Glutamatergic neuron (in vitro differentiated cells): ENCODE results near the gene ATP5PD. TPM values are rescaled to one million over a fixed set of nuclear protein-coding genes. Genes with fewer than 3 reads are reported as not detected.

Source experiments
- DNase-seq: peaks from one replicate; pipeline ENCODE4 v3.0.0; 2022
- H3K27ac Mint-ChIP-seq: one replicate; pipeline ENCODE4 v1.8.0; 2020; ENCODE audit warnings: mild to moderate bottlenecking, mixed read lengths, inconsistent platforms; ENCODE audit not compliant: unreplicated experiment
- H3K27me3 Mint-ChIP-seq: one replicate; pipeline ENCODE4 v1.8.0; 2020; ENCODE audit warnings: mild to moderate bottlenecking, moderate library complexity, mixed read lengths, inconsistent platforms; ENCODE audit not compliant: unreplicated experiment
- H3K36me3 Mint-ChIP-seq: one replicate; pipeline ENCODE4 v1.8.0; 2020; ENCODE audit warnings: mild to moderate bottlenecking, mixed read lengths, inconsistent platforms; ENCODE audit not compliant: unreplicated experiment
- H3K4me1 Mint-ChIP-seq: one replicate; pipeline ENCODE4 v1.8.0; 2020; ENCODE audit warnings: mild to moderate bottlenecking, low read depth, mixed read lengths, inconsistent platforms; ENCODE audit not compliant: unreplicated experiment
- H3K4me3 Mint-ChIP-seq: one replicate; pipeline ENCODE4 v1.8.0; 2020; ENCODE audit warnings: mild to moderate bottlenecking, mixed read lengths, inconsistent platforms; ENCODE audit not compliant: unreplicated experiment
- H3K9me3 Mint-ChIP-seq: one replicate; pipeline ENCODE4 v1.8.0; 2020; ENCODE audit warnings: mild to moderate bottlenecking, moderate library complexity, mixed read lengths, inconsistent platforms; ENCODE audit not compliant: unreplicated experiment
- total RNA-seq: library from RNA; stranded (reverse); fragmentation: NEBNext Ultra II Directional; extraction: Animal tissue kit (Norgen Biotek cat#: 25700); gene quantifications from one replicate; pipeline ENCODE4 v1.2.1, GENCODE V29; 2021; ENCODE audit not compliant: unreplicated experiment
- TF ChIP-seq, protein P1 (sequence below): fragments of 200-600 bp; sonication (generic); IDR thresholded peaks from one replicate; pipeline ENCODE4 v1.5.0; 2021; ENCODE audit not compliant: partially characterized antibody, unreplicated experiment

The ATP5PD gene
- total RNA-seq, 1 donor from 2014 or later: 139 TPM

DNA sequence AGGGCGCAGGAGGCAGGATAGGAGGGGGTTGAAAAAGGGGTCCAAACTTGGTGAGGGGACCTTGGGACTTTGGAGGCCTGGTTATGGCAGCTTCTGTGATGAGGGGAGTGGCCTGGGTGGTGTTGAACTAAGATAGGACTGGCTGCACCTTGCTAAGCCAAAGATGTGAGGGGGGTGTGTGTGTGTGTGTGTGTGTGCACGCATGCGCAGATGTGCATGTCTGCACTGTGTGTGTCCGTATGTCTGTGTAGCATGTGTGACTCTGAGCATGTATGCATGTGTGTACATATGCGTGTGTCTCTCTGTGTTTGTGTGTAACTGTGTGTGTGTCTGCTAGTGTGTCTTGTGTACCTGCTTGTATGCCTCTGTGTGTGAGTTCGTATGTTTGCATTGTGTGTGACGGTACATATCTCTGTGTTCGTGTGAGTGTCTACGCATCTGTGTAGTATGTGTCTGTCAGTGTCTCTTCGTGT is 45.1 kb upstream of the ATP5PD start:
- Mint-ChIP-seq H3K9me3 (peaks cover 5% of the 10 kb centered on the region), H3K4me3 (no peak overlapping the region), H3K4me1 (no peaks in the 10 kb centered on the region), H3K27ac (no peak overlapping the region), H3K27me3 (peaks cover 8% of the 10 kb centered on the region), H3K36me3 (no peaks in the 10 kb centered on the region)
- TF ChIP-seq, protein P1, sequence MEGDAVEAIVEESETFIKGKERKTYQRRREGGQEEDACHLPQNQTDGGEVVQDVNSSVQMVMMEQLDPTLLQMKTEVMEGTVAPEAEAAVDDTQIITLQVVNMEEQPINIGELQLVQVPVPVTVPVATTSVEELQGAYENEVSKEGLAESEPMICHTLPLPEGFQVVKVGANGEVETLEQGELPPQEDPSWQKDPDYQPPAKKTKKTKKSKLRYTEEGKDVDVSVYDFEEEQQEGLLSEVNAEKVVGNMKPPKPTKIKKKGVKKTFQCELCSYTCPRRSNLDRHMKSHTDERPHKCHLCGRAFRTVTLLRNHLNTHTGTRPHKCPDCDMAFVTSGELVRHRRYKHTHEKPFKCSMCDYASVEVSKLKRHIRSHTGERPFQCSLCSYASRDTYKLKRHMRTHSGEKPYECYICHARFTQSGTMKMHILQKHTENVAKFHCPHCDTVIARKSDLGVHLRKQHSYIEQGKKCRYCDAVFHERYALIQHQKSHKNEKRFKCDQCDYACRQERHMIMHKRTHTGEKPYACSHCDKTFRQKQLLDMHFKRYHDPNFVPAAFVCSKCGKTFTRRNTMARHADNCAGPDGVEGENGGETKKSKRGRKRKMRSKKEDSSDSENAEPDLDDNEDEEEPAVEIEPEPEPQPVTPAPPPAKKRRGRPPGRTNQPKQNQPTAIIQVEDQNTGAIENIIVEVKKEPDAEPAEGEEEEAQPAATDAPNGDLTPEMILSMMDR: no peak
- no peak for DNase-seq

DNA sequence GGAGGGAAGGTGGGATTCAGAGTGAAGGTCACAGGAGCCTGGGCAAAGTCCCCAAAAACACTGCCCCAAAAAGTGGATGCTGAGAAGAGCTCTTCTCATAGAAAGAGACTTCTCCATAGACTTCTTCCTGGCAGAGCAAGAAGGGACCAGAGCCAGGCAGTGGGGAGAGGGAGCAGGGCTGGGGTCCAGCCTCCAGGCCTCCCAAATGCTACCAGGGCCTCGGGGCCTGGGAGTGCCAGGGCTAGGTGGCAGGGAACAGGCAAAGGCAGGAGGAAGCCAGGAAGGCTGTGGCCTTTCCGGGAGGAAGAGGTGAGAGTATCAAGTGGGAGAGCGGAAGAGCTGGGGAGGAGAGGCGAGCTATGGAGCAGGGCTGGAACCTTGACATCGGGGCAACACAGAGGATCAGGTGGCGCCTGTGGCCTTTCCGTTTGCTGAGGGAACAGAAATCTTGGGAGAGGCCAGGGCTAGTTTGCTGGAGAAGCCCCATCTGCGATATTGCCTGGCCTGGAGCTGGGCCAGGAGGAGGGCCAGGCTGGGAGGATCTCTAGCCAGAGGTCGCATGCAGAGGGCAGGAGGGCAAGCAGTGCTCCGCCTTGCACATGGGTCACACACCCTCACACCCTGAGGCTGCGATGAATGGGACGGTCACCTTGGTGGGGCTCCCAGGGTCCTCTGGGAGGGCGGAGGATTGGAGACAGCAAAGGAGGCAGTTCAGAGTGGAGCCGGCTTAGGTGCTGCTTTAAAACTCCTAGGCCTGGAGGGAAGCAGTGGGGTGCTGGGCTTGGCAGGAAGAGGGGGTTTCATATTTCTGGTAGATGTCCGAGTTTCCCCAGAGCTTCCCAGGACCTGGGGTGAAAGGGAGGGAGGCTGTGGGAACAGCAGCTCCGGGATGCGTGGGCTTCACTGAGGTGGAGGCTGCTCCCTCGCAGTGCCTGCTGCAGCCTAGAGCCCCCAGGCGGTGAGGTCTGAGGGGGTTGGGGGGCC is 44.4 kb upstream of the ATP5PD start:
- Mint-ChIP-seq H3K27ac (no peak overlapping the region), H3K36me3 (no peaks in the 10 kb centered on the region), H3K27me3 (peaks cover 14% of the 10 kb centered on the region), H3K4me1 (no peaks in the 10 kb centered on the region), H3K4me3 (peak overlapping the region; percentile 38), H3K9me3 (peaks cover 5% of the 10 kb centered on the region)
- DNase-seq: no peak
- TF ChIP-seq, protein P1: no peak

DNA sequence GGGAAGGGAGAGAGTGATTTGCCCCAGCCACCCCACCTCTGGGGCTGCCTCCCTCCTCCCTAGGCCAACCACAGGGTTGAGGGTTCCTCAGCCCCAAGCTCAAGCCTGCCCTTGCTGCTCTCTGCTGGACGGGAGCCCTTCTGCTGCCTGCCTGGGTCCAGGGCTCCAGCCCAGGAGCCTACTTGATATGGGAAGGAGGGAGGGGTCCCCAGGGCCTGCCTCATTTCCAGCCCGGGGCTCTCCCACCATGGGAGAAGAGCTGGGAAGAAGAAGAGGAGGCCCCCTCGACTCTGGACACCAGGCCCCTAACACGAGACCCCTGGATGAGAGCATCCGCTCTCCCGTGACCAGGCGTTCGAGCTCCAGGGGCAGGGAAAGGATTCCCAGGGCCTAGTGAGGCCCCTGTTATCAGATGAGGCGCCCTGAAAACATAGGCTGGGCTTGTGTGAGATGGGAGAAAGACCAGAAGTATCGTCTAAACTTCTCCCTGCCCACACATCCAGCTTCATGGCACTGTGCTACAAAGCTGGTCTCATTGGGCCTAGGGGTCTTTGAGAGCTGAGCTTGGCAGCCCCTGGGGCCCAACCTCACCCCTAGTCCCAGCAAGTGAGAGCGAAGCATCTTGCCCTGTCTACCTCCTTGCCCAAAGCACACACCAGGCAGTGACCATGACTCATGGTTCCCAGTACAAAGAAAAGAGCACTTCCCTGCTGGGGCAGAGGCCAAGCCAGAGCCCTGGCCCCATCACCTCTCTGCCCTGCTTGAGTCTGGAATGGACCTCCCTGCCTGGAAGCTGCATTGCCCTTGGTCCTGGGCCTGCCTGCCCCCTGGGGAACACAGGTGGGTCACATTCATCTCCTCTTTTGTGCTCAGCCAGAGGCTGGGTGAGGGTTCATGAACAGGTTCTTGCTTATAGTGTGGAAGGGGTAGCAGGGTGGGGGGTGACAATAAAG is 42.0 kb upstream of the ATP5PD start:
- TF ChIP-seq, protein P1: no peak
- Mint-ChIP-seq H3K9me3 (peaks cover 6% of the 10 kb centered on the region), H3K36me3 (no peaks in the 10 kb centered on the region), H3K4me1 (peaks cover 2% of the 10 kb centered on the region), H3K27me3 (peaks cover 16% of the 10 kb centered on the region), H3K27ac (no peak overlapping the region), H3K4me3 (no peak overlapping the region)
- no peak for DNase-seq

DNA sequence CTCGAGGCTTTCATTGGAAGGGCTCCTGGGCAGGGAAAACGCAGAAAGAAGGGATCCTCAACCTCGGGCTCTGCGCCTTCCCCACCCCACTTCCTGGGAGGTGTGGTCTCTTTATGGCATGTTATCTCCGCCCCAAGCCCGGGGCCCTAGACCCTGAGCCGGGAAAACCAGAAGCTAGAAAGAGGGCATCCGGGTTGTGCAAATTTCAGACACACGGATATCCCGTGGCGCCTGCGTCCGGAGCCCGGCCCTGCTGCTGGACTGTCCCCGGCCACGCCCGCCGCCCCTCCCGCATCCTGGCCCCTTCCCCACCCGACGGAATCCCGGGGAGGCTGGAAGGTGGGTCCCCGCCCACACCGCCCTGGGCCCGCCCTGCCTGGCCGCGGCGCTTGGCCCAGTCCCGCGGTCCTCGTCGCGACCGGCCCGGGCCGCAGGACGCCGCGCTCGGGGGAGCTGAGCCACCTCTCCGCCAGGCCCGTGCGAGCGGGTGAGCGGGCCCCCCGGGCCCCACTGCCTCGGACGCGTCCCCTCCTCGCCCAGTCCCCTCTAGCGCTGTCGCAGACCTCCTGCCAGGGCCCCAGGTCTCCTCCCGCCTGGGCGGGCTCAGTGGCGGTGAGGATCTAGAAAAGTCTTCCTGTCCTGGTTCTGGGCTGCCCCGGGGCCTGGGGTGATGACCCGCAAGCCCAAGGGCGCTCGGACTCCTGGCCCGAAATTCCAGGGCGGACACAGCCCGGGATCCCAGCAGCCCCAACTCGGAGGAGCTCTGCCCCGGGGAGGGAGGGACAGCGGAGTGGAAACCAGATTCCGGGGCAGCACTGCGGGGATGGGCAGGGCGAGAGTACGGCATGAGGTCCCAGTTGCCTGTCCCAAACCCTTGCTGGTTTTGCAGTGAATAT is 41.0 kb upstream of the ATP5PD start, which contains the start of gene SLC16A5:
Gene SLC16A5 (plus strand): TSS at position 397 of the 896 bp plus-strand sequence. CDS start 5,683 bp downstream, outside the sequence.
- Mint-ChIP-seq H3K4me1 (peaks cover 2% of the 10 kb centered on the region), H3K36me3 (no peaks in the 10 kb centered on the region), H3K9me3 (peaks cover 6% of the 10 kb centered on the region), H3K27ac (no peak within 1 kb of the TSS), H3K4me3 (peak within 1 kb of the TSS; percentile 68), H3K27me3 (peaks cover 16% of the 10 kb centered on the region)
- TF ChIP-seq, protein P1: no peak
- peak; percentile 62 for DNase-seq
